Measurements from ENCODE around the gene SEMA4G.

- no peak for TF ChIP-seq EZH2phosphoT487 (IDR thresholded peaks at IDR 0.05; ENCODE audit: borderline replicate concordance, low read depth, low read length)
- no peak for TF ChIP-seq CTCF (conservative IDR thresholded peaks at IDR 0.05; ENCODE audit: low read length)
Observed at GRCh38 chr10:100996678-100997359, 27.5 kb downstream of the SEMA4G start.

Measured in OCI-LY7 (cell line).